ENCODE results near the gene PIP5KL1. TPM values are rescaled to one million over a fixed set of nuclear protein-coding genes. Genes with fewer than 3 reads are reported as not detected.

Gene PIP5KL1
- total RNA-seq, 1 donor from 2014 or later: 11.5 TPM

DNA sequence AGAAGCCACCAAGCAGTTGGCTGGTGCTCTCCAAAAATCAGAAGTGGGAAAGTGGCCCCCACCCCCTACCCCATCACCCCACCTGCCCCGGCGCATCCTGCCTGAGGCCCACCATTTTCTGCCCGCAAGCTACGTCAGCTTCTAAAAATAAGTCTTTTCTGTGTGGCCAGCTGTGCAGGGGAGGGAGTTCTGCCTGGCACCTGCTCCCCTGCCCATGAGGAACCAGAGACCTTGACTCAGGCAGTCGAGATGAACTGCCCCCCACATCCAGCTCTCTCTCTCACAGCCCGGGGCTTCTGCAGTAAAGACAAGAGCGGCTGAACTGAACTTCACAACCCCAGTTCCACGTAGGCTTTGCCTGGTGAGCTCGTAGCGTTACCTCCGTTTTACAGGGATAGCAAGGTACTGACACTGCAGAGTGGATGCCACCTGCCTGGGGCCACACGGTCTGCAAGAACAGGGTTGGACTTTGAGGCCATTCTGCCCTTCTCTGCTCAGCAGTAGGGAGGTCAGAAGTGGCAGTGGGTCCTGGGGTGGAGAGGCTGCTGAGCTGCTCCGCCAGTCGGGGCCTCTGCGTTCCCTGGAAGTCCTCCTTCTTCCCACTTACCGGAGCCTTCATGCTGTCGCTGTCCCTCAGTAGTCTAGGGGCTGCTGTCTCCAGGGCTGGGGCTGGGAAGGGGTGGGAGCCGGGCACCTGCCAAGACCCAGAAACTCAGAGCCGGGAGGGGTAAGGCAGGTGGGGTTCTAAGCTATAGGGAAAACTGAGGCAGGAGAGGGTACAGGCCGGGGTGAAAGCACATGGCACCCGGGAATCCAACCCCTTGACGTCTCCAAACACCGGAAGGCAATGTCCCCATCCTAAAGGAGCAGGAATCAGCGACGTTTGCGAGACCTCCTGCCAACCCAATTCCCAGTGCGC, 14.5 kb downstream of the PIP5KL1 start:
- H3K27me3 ChIP-seq (ENCODE audit: low read depth): no peaks in the 10 kb centered on the region
- peaks cover 78% of the 10 kb centered on the region for H3K4me1 ChIP-seq
- H3K36me3 ChIP-seq: peaks cover 28% of the 10 kb centered on the region
- no peak for ATAC-seq
- H3K27ac ChIP-seq: peak overlapping the region; percentile 74
- H3K9me3 ChIP-seq: no peaks in the 10 kb centered on the region
- intact Hi-C loops (cut with DNase I): no loop called here
- DNase-seq: peak; percentile 49
- H3K4me3 ChIP-seq: peak overlapping the region; percentile 77
- TF ChIP-seq, protein P1, sequence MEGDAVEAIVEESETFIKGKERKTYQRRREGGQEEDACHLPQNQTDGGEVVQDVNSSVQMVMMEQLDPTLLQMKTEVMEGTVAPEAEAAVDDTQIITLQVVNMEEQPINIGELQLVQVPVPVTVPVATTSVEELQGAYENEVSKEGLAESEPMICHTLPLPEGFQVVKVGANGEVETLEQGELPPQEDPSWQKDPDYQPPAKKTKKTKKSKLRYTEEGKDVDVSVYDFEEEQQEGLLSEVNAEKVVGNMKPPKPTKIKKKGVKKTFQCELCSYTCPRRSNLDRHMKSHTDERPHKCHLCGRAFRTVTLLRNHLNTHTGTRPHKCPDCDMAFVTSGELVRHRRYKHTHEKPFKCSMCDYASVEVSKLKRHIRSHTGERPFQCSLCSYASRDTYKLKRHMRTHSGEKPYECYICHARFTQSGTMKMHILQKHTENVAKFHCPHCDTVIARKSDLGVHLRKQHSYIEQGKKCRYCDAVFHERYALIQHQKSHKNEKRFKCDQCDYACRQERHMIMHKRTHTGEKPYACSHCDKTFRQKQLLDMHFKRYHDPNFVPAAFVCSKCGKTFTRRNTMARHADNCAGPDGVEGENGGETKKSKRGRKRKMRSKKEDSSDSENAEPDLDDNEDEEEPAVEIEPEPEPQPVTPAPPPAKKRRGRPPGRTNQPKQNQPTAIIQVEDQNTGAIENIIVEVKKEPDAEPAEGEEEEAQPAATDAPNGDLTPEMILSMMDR (IDR thresholded peaks at IDR 0.05): no peak

DNA sequence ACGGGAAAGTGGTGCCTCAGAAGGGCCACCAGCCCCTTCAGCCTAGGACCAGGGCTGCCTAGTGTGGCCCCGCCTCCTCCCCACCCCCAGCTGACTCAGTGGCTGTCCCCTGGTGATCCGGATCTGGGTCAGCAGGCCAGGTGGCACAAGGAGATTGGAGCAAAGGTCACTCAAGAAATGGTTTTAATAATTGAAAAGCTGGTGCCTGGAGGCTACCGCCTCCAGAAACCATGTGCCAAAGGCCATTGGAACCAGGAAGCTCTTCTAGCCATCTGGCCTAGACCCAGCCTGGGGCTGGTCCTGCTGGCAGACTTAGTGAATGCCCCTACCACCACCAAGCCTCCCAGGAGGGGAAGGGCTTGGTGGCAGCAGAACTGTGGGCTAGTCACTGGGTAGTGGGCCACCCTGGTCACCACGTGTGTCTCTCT, 15.2 kb downstream of the PIP5KL1 start:
- ATAC-seq (no peak), DNase-seq (no peak)
- H3K27me3 ChIP-seq (ENCODE audit: low read depth): no peaks in the 10 kb centered on the region
- TF ChIP-seq, protein P1 (IDR thresholded peaks at IDR 0.05): no peak
- peaks cover 83% of the 10 kb centered on the region for H3K4me1 ChIP-seq
- peak overlapping the region; percentile 77 for H3K4me3 ChIP-seq
- H3K36me3 ChIP-seq: peaks cover 36% of the 10 kb centered on the region
- peak overlapping the region; percentile 74 for H3K27ac ChIP-seq
- intact Hi-C loops (cut with DNase I): no loop called here
- no peaks in the 10 kb centered on the region for H3K9me3 ChIP-seq

DNA sequence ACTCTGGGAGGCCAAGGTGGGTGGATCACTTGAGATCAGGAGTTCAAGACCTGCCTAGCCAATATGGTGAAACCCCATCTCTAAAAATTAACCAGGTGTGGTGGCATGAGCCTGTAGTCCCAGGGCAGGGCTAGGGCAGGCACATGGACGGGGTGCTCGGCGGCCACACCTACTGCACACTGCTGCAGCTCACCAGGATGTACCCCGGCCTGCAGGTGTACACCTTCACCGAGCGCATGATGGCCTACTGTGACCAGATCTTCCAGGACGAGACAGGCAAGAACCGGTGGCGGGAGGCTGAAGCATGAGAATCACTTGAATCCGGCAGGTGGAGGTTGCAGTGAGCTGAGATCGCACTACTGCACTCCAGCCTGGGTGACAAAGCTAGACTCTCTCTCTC, 16.9 kb downstream of the PIP5KL1 start:
- DNase-seq (no peak), ATAC-seq (no peak)
- peaks cover 49% of the 10 kb centered on the region for H3K36me3 ChIP-seq
- H3K9me3 ChIP-seq: no peaks in the 10 kb centered on the region
- peaks cover 71% of the 10 kb centered on the region for H3K4me1 ChIP-seq
- TF ChIP-seq, protein P1 (IDR thresholded peaks at IDR 0.05): no peak
- intact Hi-C loops (cut with DNase I): no loop called here
- no peak overlapping the region for H3K4me3 ChIP-seq
- H3K27me3 ChIP-seq (ENCODE audit: low read depth): no peaks in the 10 kb centered on the region
- no peak overlapping the region for H3K27ac ChIP-seq

DNA sequence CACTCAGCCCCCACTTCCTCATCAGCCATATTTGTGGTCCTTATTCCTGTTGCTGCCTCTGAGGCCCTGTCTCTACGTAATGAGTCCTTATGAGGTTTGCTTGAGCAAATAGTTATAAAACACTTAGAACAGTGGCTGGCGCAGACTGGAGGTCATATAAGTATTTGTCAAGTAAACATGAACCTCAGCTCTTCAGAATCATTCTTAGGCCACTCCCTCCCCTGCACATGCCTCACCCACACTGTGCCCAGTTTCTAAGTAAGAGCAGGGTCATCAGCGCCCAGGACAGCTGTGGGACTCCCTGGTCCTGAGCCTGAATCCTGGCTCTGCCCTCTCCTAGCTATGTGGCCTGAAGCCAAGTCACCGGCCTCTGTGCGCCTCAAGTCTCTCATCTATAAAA, 17.7 kb downstream of the PIP5KL1 start:
- no peak overlapping the region for H3K4me3 ChIP-seq
- peaks cover 64% of the 10 kb centered on the region for H3K4me1 ChIP-seq
- no peak overlapping the region for H3K27ac ChIP-seq
- H3K27me3 ChIP-seq (ENCODE audit: low read depth): no peaks in the 10 kb centered on the region
- intact Hi-C loops (cut with DNase I): no loop called here
- ATAC-seq (peak; percentile 75 to 81), DNase-seq (peak; percentile 82)
- TF ChIP-seq, protein P1 (IDR thresholded peaks at IDR 0.05): no peak
- peaks cover 57% of the 10 kb centered on the region for H3K36me3 ChIP-seq
- no peaks in the 10 kb centered on the region for H3K9me3 ChIP-seq

DNA sequence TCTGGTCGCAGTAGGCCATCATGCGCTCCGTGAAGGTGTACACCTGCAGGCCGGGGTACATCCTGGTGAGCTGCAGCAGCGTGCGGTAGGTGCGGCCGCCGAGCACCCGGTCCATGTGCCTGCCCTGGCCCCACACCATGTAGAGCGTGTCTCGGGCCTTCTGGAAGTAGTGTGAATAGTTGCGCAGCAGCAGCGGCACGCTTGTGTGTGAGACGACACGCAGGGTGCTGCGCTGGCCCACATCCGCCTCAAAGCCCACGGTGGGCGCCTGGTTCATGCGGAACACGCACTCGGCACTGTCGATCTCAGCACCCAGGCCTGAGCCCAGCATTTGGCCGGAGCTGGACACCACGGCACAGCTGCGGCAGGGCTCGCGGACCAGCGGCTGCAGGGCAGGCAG, 18.3 kb downstream of the PIP5KL1 start:
- H3K4me3 ChIP-seq: no peak overlapping the region
- no peak for DNase-seq
- no peaks in the 10 kb centered on the region for H3K27me3 ChIP-seq (ENCODE audit: low read depth)
- H3K27ac ChIP-seq: peak overlapping the region; percentile 49
- H3K4me1 ChIP-seq: peaks cover 64% of the 10 kb centered on the region
- intact Hi-C loops (cut with DNase I): no loop called here
- TF ChIP-seq, protein P1 (IDR thresholded peaks at IDR 0.05): no peak
- no peaks in the 10 kb centered on the region for H3K9me3 ChIP-seq
- ATAC-seq: no peak
- H3K36me3 ChIP-seq: peaks cover 59% of the 10 kb centered on the region
